Psoas muscle (tissue), 8 donors: Measurements from ENCODE around the gene LATS1. TPM values are rescaled to one million over a fixed set of nuclear protein-coding genes. Genes with fewer than 3 reads are reported as not detected.

Experiments used
- ATAC-seq, 4 donors: fragments of 200-7000 bp; cut with Tn5 transposase; one replicate each; pipeline ENCODE4 v1.9.1; 2020; ENCODE audit warnings: moderate library complexity in 3 of 4, mild to moderate bottlenecking in 2 of 4
- DNase-seq, 2 donors: peaks; one replicate each; pipeline ENCODE4 v3.0.0-alpha.2; 2020
- H3K27ac ChIP-seq: fragments of 200-600 bp; one replicate; pipeline ENCODE4 v1.8.0; 2022
- H3K27me3 ChIP-seq, 3 donors: fragments of 200-600 bp in 1 of 3; one replicate each; pipeline versions ENCODE4 v1.6.1 to v1.8.0; 2013 to 2022; ENCODE audit warnings: low read length in 2 of 3, mild to moderate bottlenecking in 2 of 3, moderate library complexity in 1 of 3; ENCODE audit not compliant: insufficient read depth in 3 of 3
- H3K36me3 ChIP-seq, 2 donors: fragments of 200-600 bp in 1 of 2; one replicate each; pipeline versions ENCODE4 v1.6.1 to v1.8.0; 2013 to 2022; ENCODE audit warnings: low read depth in 1 of 2, mild to moderate bottlenecking in 1 of 2, moderate library complexity in 1 of 2; ENCODE audit not compliant: insufficient read depth in 1 of 2
- H3K4me1 ChIP-seq: fragments of 200-600 bp; one replicate; pipeline ENCODE4 v1.8.0; 2022
- H3K4me3 ChIP-seq: fragments of 200-600 bp; one replicate; pipeline ENCODE4 v1.8.0; 2022; ENCODE audit warnings: mild to moderate bottlenecking
- H3K9me3 ChIP-seq: fragments of 200-600 bp; one replicate; pipeline ENCODE4 v1.8.0; 2022
- CTCF ChIP-seq: fragments of 200-600 bp; IDR thresholded peaks from one replicate; pipeline ENCODE4 v1.8.0; 2022; ENCODE audit warnings: antibody characterized with exemption
- WGBS, 3 donors: extraction: QIAGEN DNeasy Blood & Tissue Kit; methylation state at CpG; one replicate each; pipeline versions ENCODE4 v1.1.6 to v1.1.7; 2013; 5-methylcytosine and 5-hydroxymethylcytosine counted together
- intact Hi-C, 2 donors: fragments of 100-400 bp; cut with DNase I; formaldehyde crosslinking; loops; one replicate each; pipeline versions ENCODE4 v1.11.0 to v1.14.2; 2022
- polyA plus RNA-seq, 3 donors: library from polyadenylated mRNA; stranded (reverse); fragments of 200-250 nt; gene quantifications; one replicate each; pipeline ENCODE4 v1.2.3, GENCODE V29; 2013
- total RNA-seq, 4 donors: library from RNA; stranded (reverse); fragmentation: NEBNext Ultra II Directional in 2 of 4; extraction: Animal tissue kit (Norgen Biotek cat#: 25700) in 2 of 4; gene quantifications; one replicate each; pipeline versions ENCODE4 v1.2.1 to v1.2.4, GENCODE V29; 2021 to 2023
- donor health status: healthy with polysubstance abuse.
- donor health status: DM: no; HTN: no; CAD: no; lungs with moderate emphysema.
- donor health status: Bipolar disorder and iron deficiency.
- donor health status: healthy.
- donor health status: DM: yes; HTN: yes; CAD: no.
- donor health status: DM: no; HTN: no; CAD: no.
- donor health status: DM: no; HTN: no; CAD: no.
- donor health status: DM: yes; HTN: yes; CAD: no.

LATS1 gene
- total and polyA plus RNA-seq, 7 donors: 3.4 to 15.5 (median 11.0) TPM

DNA sequence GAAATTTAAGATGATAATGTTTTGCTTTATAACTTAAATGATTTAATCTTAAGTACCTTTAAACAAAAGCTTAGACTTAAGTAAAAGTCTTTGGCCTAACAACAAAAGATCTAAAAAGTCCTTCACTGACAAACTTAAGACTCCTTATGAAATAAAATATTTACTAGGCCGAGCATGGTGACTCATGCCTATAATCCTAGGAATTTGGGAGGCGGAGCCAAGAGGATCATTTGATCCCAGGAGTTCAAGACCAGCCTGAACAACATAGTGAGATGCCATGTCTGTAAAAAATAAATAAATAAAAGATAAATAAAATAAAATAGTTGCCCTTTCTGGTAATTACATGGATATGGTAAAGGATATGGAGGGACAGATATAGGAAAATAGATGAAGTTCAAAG is 81.8 kb downstream of the LATS1 start:
- H3K27me3 ChIP-seq: no peaks in the 10 kb centered on the region
- WGBS, 3 donors: 53 to 61% (median 55%) methylated on average over 2 of the region's 2 CpGs
- intact Hi-C loops: loop anchor here in 1 of 2 donors (10.0 kb wide), 1 partner anchor 61 kb away; no protein-coding TSS in a partner anchor
- no peaks in the 10 kb centered on the region for H3K9me3 ChIP-seq
- DNase-seq (no peak), ATAC-seq (peak in 3 of 4 donors; percentile 40 to 77 (median 55))
- H3K27ac ChIP-seq: no peak overlapping the region
- no peaks in the 10 kb centered on the region for H3K4me1 ChIP-seq
- H3K4me3 ChIP-seq: no peak overlapping the region
- H3K36me3 ChIP-seq: peaks cover 8 to 52% of the 10 kb centered on the region in 2 donors
- TF ChIP-seq CTCF: no peak

- DNase-seq (no peak), ATAC-seq (no peak)
- no peak overlapping the region for H3K4me3 ChIP-seq
- H3K27me3 ChIP-seq: no peaks in the 10 kb centered on the region
- TF ChIP-seq CTCF: no peak
- intact Hi-C loops: loop anchor here in 1 of 2 donors (10.0 kb wide), 1 partner anchor 60 kb away; no protein-coding TSS in a partner anchor
- H3K27ac ChIP-seq: no peak overlapping the region
- WGBS, 3 donors: 93 to 97% (median 96%) methylated on average over 1 of the region's 1 CpG
- peaks cover 8 to 69% of the 10 kb centered on the region in 2 donors for H3K36me3 ChIP-seq
- H3K9me3 ChIP-seq: no peaks in the 10 kb centered on the region
- no peaks in the 10 kb centered on the region for H3K4me1 ChIP-seq
Observed at GRCh38 chr6:149634315-149634714, 83.6 kb downstream of the LATS1 start.

- DNase-seq (no peak), ATAC-seq (no peak)
- Histone ChIP-seq H3K36me3 (peaks cover 7 to 64% of the 10 kb centered on the region in 2 donors), H3K4me1 (no peaks in the 10 kb centered on the region), H3K4me3 (no peak overlapping the region), H3K27ac (no peak overlapping the region), H3K9me3 (no peaks in the 10 kb centered on the region), H3K27me3 (no peaks in the 10 kb centered on the region)
- 92 to 94% (median 94%) methylated on average over 4 of the region's 4 CpGs for WGBS, 3 donors
- intact Hi-C loops: no loop called here
- no peak for TF ChIP-seq CTCF
Observed at GRCh38 chr6:149628875-149629510, 88.9 kb downstream of the LATS1 start.

DNA sequence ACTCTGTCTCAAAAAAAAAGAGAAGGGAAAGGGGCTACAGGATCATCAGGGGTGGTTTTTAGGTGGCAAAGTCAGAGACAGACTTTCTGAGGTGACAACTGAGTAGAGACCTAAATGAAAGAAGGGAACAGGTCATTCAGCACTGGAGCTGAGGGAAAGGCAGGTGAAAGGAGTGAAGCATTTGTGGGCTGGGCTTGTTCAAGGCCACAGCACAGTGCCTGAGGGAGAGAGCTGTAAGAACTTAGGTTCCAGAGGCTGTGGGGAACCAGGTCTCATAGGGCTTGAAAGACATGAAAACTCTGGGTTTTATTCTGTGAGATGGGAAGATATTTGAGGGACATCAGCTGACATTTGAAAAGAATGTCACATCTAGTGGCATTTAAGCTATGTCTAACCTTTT is 90.2 kb downstream of the LATS1 start:
- TF ChIP-seq CTCF: no peak
- Histone ChIP-seq H3K4me3 (no peak overlapping the region), H3K4me1 (no peaks in the 10 kb centered on the region), H3K27me3 (no peaks in the 10 kb centered on the region), H3K9me3 (no peaks in the 10 kb centered on the region), H3K27ac (no peak overlapping the region), H3K36me3 (peaks cover 7 to 76% of the 10 kb centered on the region in 2 donors)
- ATAC-seq (no peak), DNase-seq (no peak)
- intact Hi-C loops: no loop called here

- Histone ChIP-seq H3K27me3 (no peaks in the 10 kb centered on the region), H3K27ac (no peak overlapping the region)
Observed at GRCh38 chr6:149615805-149616204, 102.1 kb downstream of the LATS1 start.

More at GRCh38 chr6:149615805-149616204, 102.1 kb downstream of the LATS1 start:
- ATAC-seq: peak in 3 of 4 donors; percentile 53 to 62 (median 62)
- Histone ChIP-seq H3K36me3 (peaks cover 3 to 32% of the 10 kb centered on the region in 2 donors), H3K4me3 (no peak overlapping the region), H3K4me1 (peaks cover 17% of the 10 kb centered on the region), H3K9me3 (peaks cover 8% of the 10 kb centered on the region)
- no peak for TF ChIP-seq CTCF
- intact Hi-C loops: no loop called here
- 47 to 68% (median 48%) methylated on average over 5 of the region's 5 CpGs for WGBS, 3 donors
- DNase-seq: no peak
